Stimulated activated CD4-positive, alpha-beta T cell treated with anti-CD3 and anti-CD28 coated beads, Interleukin-12 subunit alpha, Interleukin-12 subunit beta, amount 100 ng/mL, for 24 hours (primary cell): ENCODE data around the gene NOC2L.
"Not testable (repeated sequence)": the region's sequence is repeated elsewhere in the genome, so short reads cannot be mapped to it uniquely, and the experiment has no call there.

Experiments
- DNase-seq, 2 experiments: peaks; one replicate each; pipeline ENCODE4 v3.0.0-alpha.2; 2020; ENCODE audit warnings: low read depth in 2 of 2

NOC2L gene

DNA sequence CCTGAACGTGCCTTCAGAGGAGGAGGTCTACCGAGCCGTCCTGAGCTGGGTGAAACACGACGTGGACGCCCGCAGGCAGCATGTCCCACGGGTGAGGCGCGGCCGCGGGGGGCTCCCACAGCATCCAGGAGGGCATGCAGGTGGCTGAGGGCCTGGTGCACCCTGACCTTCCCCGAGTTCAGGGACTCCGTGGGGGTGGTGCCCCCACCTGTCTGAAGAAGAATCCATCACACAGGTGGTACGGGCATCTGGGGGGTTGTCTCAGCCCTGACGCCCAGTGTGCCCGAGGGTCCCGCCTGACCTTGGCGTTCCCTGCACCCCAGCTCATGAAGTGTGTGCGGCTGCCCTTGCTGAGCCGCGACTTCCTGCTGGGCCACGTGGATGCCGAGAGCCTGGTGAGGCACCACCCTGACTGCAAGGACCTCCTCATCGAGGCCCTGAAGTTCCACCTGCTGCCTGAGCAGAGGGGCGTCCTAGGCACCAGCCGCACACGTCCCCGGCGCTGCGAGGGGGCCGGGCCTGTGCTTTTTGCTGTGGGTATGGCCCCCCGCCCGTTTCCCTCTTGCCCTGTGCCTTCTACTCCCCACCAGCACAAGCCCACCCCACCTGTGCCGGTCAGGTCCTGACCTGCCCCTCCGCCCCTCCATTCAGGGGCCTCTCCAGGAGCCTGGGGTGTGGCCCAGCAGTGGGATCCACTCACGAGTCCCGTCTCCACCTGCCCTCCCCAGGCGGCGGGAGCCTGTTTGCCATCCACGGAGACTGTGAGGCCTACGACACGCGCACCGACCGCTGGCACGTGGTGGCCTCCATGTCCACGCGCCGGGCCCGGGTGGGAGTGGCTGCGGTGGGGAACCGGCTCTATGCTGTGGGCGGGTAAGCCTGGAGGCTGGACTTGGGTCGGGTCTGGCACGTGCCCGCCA is 3.6 kb upstream of the NOC2L start:
- DNase-seq: no peak

DNA sequence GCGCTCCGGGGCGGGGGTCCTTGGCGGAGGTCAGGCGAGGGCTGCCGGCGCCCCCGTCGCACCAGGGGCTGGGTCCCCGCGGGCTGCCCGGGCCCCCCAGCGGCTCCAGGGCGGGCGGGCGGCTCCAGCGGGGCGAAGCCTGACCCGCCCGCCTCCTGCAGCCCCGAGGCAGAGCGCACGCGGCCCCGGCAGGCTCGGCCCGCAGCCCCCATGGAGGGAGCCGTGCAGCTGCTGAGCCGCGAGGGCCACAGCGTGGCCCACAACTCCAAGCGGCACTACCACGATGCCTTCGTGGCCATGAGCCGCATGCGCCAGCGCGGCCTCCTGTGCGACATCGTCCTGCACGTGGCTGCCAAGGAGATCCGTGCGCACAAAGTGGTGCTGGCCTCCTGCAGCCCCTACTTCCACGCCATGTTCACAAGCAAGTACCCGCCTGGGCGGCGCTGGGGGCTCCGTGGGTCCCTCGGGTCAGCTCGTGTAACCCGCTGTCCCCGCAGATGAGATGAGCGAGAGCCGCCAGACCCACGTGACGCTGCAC is 2.1 kb upstream of the NOC2L start:
- DNase-seq: no peak

DNA sequence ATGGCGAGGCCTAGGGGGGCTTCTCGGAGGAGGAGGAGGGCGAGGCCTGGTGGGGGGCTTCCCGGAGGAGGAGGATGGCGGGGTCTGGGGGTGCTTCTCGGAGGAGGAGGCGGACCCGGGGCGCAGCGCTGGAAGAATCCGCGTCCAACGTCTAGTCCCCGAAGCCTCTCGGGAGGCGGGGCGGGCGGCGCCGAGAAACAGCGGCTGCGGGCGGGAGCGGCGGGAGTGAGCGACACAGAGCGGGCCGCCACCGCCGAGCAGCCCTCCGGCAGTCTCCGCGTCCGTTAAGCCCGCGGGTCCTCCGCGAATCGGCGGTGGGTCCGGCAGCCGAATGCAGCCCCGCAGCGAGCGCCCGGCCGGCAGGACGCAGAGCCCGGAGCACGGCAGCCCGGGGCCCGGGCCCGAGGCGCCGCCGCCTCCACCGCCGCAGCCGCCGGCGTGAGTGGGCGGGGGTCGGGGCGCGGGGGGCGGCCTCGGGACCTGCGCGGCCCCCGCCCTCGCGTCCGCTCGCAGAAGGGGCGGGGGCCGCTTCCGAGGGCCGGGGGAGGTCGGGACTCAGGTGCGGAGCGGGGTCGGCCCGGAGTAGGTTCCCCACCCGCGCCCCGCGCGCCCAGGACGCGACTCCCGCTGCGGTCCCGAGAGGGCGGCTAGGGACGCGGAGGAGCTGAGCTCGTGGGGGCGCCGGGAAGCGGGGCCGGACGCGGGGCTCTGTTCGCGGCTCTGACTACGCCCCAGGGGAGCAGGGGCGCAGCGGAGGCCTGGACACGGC is 1.5 kb upstream of the NOC2L start, which contains the start of gene KLHL17:
KLHL17 (plus strand) TSS at position 222 of the 769 bp plus-strand sequence; CDS start at position 332, 110 bp downstream.
- peak; percentile 66 to 84 for DNase-seq

GRCh38 chr1:959731-960362 is 791 bp upstream of the NOC2L start:
- no peak for DNase-seq

DNA sequence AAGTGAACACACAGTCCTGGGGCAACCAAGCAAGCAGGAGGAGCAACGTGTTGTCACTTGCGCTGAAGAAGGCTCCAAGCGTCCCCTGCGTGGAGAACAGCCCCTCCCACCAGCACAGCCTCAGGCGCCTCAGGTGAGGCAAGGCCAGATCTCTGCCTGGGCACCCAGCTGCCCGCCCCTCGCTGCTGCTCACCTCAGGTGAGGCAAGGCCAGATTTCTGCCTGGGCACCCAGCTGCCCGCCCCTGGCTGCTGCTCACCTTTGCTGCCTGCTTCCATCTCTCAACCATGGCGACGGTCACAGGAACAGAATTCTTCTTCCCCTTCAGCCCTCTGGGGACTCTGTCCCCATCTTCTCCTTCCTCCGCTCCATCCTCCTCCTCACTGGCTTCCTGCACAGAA is 2.4 kb downstream of the NOC2L start:
- no peak for DNase-seq

DNA sequence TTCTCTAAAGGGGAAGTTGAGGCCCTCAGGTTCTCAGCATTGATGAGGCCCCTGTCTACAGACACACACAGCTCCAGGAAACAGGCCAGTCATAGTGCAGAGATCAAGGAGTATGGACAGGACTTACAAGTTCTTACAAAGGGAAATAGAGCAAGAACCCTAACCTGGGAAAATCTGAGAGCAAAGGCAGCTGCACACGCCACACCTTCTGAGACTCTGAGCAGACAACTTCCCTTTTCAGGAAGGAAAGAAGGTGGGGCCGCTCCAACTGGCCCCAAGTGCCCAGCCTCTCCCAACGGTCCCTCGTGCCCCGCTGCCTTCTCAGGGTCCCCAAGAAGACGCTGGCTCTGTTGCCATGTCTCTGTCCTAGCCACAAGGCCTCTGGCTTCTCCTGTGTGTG is 3.6 kb downstream of the NOC2L start:
- DNase-seq: no peak

GRCh38 chr1:954927-955326 is 4.1 kb downstream of the NOC2L start:
- no peak for DNase-seq

GRCh38 chr1:953524-954320 is 5.3 kb downstream of the NOC2L start:
- no peak for DNase-seq

DNA sequence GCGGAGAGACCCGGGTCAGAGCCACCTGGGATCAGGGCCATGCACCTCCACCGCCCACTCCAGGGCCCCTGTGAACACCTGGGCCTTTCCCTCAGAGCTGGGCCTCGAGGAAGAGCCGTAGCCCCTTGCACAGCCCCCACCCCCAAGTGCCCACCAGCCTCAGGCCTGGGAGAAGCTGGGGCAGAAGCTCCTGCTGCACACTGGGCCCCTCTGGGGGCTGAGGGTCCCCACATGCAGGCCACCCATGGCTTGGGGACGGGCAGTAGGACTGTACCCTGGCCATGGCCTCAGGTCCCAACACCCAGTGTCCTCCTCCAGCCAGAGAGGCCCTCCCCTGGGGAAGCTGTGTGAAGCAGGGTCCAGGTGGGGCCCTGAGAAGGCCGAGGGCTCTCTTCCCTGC is 6.5 kb downstream of the NOC2L start:
- no peak for DNase-seq

DNA sequence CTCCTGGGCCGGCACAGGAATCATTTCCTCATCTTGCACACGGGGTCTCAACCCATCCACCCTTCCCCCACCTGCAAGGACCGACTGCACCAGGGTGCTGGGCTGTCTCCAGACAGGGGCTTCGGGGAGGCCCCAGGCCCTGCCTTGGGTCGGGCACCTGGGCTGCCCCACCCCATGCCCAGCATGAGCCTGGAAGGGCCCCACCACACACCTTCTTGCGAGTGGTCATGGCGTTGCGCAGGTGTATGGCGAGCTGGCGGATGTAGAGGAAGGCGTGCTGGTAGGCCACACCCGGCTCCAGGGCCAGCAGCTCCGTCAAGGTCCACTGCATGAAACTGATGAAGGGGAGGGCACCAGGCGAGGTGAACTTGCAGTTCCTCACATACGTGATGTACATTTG is 6.9 kb downstream of the NOC2L start:
- DNase-seq: no peak

- DNase-seq: no peak
Measured at GRCh38 chr1:951364-951763, 7.7 kb downstream of the NOC2L start.

DNA sequence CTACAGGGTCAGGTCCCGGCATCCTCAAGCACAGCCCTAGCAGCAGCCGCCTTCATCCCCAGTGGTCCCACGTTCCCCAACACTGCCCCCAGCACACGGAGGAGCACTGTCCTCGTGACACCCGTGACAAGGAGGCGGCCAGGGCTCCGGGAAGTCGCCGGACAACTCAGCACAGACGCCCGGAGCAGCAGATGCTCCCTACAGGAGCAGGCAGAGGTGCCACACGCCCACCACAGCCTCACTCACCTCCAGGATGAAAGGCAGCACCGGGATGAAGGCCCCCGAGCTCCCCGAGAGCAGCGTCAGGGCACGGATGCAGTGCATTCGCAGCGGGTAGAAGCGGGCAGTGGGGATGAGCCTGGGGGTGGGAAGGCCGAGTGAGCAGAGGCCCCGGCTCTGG is 8.2 kb downstream of the NOC2L start:
- no peak for DNase-seq

- no peak for DNase-seq
Measured at GRCh38 chr1:950268-950667, 8.8 kb downstream of the NOC2L start.

GRCh38 chr1:947958-948357 is 11.1 kb downstream of the NOC2L start:
- no peak for DNase-seq

DNA sequence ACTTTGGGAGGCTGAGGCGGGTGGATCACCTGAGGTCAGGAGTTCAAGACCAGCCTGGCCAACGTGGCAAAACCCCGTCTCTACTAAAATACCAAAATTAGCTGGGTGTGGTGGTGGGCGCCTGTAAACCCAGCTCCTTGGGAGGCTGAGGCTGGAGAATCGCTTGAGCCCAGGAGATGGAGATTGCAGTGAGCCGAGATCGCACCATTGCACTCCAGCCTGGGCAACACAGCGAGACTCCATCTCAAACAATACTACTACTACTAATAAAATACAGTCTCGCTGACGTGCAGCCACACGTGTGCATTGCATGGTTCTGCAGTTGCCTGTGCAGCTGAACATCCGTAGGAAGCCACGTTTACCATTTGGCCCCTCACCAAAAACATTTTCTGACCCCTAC is 12.2 kb downstream of the NOC2L start:
- not testable (repeated sequence) for DNase-seq

- no peak for DNase-seq
Measured at GRCh38 chr1:945688-946556, 13.1 kb downstream of the NOC2L start.

GRCh38 chr1:944341-945325 is 14.4 kb downstream of the NOC2L start:
- DNase-seq: no peak

- DNase-seq: no peak
Measured at GRCh38 chr1:943545-944340, 15.3 kb downstream of the NOC2L start.
